ENCODE data around the gene PSMD7.
"Not testable (repeated sequence)": the region's sequence is repeated elsewhere in the genome, so short reads cannot be mapped to it uniquely, and the experiment has no call there.

- TF ChIP-seq CTCF (IDR thresholded peaks at IDR 0.05; ENCODE audit: insufficient read depth, low read depth, low read length); EZH2 (IDR thresholded peaks at IDR 0.05; ENCODE audit: insufficient read depth, low read length): not testable (repeated sequence)
Observed at GRCh38 chr16:74332469-74332868, 35.9 kb downstream of the PSMD7 start.
